K562 (cell line): Measurements from ENCODE around the gene PET100. TPM values are rescaled to one million over a fixed set of nuclear protein-coding genes. Genes with fewer than 3 reads are reported as not detected.

Experiments used
- ATAC-seq: fragments of 200-7000 bp; cut with Tn5 transposase; 3 replicates; pipeline ENCODE4 v1.9.1; 2020; ENCODE audit warnings: moderate library complexity
- BruUV-seq: library from RNA; stranded (reverse); fragments of 400-500 nt; replicated peaks from 2 replicates; lab custom pipeline; 2021; lab: Mats Ljungman, UMichigan
- CTCF ChIA-PET: fragments of 300-600 bp; formaldehyde crosslinking; extraction: SDS; loops from one replicate; lab custom pipeline; 2021; ENCODE audit warnings: low intra/inter-chr PET ratio; lab: Yijun Ruan, JAX
- POLR2A ChIA-PET: fragments of 300-600, 350-650 bp; sonication (Branson Sonifier 250); formaldehyde crosslinking; extraction: SDS; loops from one replicate; lab custom pipeline; 2021; ENCODE audit warnings: antibody characterized with exemption, inconsistent platforms; lab: Yijun Ruan, JAX
- DNase-seq, 4 experiments: peaks; one replicate each; pipeline versions ENCODE4 v3.0.0 to v3.0.0-alpha.2; 2011 to 2018; ENCODE audit warnings: low spot score in 3 of 4, mixed read lengths in 3 of 4; ENCODE audit errors: extremely low read depth in 1 of 4
- FAIRE-seq: peaks from 2 replicates; lab custom pipeline; 2011; peaks lifted over from hg19 to GRCh38; lab: Jason Lieb, UNC
- H2AFZ ChIP-seq: 2 replicates; pipeline ENCODE4 v1.6.0; 2011; ENCODE audit warnings: low read depth, low read length, control low read depth, inconsistent platforms
- H3K27ac ChIP-seq: fragments of 200-600 bp; 3 replicates; pipeline ENCODE4 v1.8.0; 2011; ENCODE audit warnings: low read depth, mild to moderate bottlenecking, control low read depth, inconsistent platforms, low read length, moderate library complexity, mixed read lengths; ENCODE audit errors: extremely low read depth
- H3K27me3 ChIP-seq, 2 experiments: fragments of 300-600 bp in 1 of 2; 2 replicates in 1 of 2; 3 replicates in 1 of 2; pipeline versions ENCODE4 v1.6.0 to v1.8.0; 2011; ENCODE audit warnings: inconsistent platforms in 2 of 2, low read length in 2 of 2, mild to moderate bottlenecking in 1 of 2, mixed read lengths in 1 of 2, moderate library complexity in 1 of 2; ENCODE audit not compliant: control insufficient read depth in 2 of 2, insufficient read depth in 2 of 2
- H3K36me3 ChIP-seq: fragments of 300-600 bp; 3 replicates; pipeline ENCODE4 v1.8.0; 2011; ENCODE audit warnings: mild to moderate bottlenecking, low read length, inconsistent platforms; ENCODE audit not compliant: control insufficient read depth, insufficient read depth
- H3K4me1 ChIP-seq, 2 experiments: fragments of 200-600 bp in 1 of 2; replicated peaks in 1 of 2; 2 replicates in 1 of 2; 3 replicates in 1 of 2; pipeline versions ENCODE4 v1.5.1 to v1.8.0; 2011; ENCODE audit warnings: inconsistent platforms in 2 of 2, low read length in 2 of 2, mild to moderate bottlenecking in 1 of 2, mixed read lengths in 1 of 2, moderate library complexity in 1 of 2; ENCODE audit not compliant: control insufficient read depth in 2 of 2, insufficient read depth in 2 of 2
- H3K4me2 ChIP-seq: 2 replicates; pipeline ENCODE4 v1.6.1; 2011; ENCODE audit warnings: low read length, control low read depth, inconsistent platforms, mixed read lengths; ENCODE audit not compliant: insufficient read depth
- H3K4me3 ChIP-seq: fragments of 200-600 bp; sonication (generic), shearing (Covaris generic); 2 replicates; pipeline ENCODE4 v1.5.1; 2016; ENCODE audit warnings: control low read depth, inconsistent platforms
- H3K79me2 ChIP-seq: fragments of 200-600 bp; 3 replicates; pipeline ENCODE4 v1.8.0; 2011; ENCODE audit warnings: low read length, inconsistent platforms; ENCODE audit not compliant: control insufficient read depth, insufficient read depth
- H3K9ac ChIP-seq, 2 experiments: 2 replicates each; pipeline versions ENCODE4 v1.6.0 to v1.6.1; 2011; ENCODE audit warnings: low read depth in 2 of 2, low read length in 2 of 2, control low read depth in 1 of 2, inconsistent platforms in 1 of 2, mild to moderate bottlenecking in 1 of 2, mixed read lengths in 1 of 2; ENCODE audit not compliant: insufficient read depth in 1 of 2
- H3K9me1 ChIP-seq: one replicate; pipeline ENCODE4 v1.6.0; 2011; ENCODE audit warnings: inconsistent platforms, mild to moderate bottlenecking, low read length, moderate library complexity; ENCODE audit not compliant: control insufficient read depth, insufficient read depth
- H3K9me3 ChIP-seq: replicated peaks from 2 replicates; pipeline ENCODE4 v1.5.1; 2011; ENCODE audit warnings: low read depth, low read length, inconsistent platforms; ENCODE audit not compliant: control insufficient read depth, insufficient read depth
- H4K20me1 ChIP-seq: replicated peaks from 2 replicates; pipeline ENCODE4 v1.6.1; 2011; ENCODE audit warnings: low read length, inconsistent platforms, mixed read lengths; ENCODE audit not compliant: control insufficient read depth, insufficient read depth
- BMI1 ChIP-seq: fragments of 150-350 bp; IDR thresholded peaks from 2 replicates; pipeline ENCODE4 v1.6.1; 2014; ENCODE audit warnings: low read length
- CBFA2T2 ChIP-seq: fragments of 450-650 bp; conservative IDR thresholded peaks from 2 replicates; pipeline ENCODE4 v1.6.1; 2017; ENCODE audit warnings: mild to moderate bottlenecking
- HNRNPLL ChIP-seq: fragments of 200-400 bp; formaldehyde crosslinking; IDR thresholded peaks from 2 replicates; pipeline ENCODE4 v1.6.1; 2017; ENCODE audit warnings: low read length, low read depth, mild to moderate bottlenecking; ENCODE audit not compliant: poor library complexity, severe bottlenecking
- MEF2A ChIP-seq: IDR thresholded peaks from 2 replicates; pipeline ENCODE4 v1.6.1; 2011; ENCODE audit warnings: low read depth, mild to moderate bottlenecking, low read length, moderate library complexity; ENCODE audit not compliant: control insufficient read depth
- POLR2G ChIP-seq: fragments of 200-400 bp; formaldehyde crosslinking; IDR thresholded peaks from 2 replicates; pipeline ENCODE4 v1.6.1; 2017; ENCODE audit warnings: low read depth, mild to moderate bottlenecking, antibody characterized with exemption, low read length, moderate library complexity
- POLR3G ChIP-seq: IDR thresholded peaks from 2 replicates; pipeline ENCODE4 v1.6.1; 2011; ENCODE audit not compliant: insufficient read length, insufficient replicate concordance; ENCODE audit errors: extremely low read depth
- SAFB ChIP-seq: fragments of 200-400 bp; formaldehyde crosslinking; IDR thresholded peaks from 2 replicates; pipeline ENCODE4 v1.6.1; 2017; ENCODE audit warnings: low read depth, low read length, borderline replicate concordance
- TCFL5 ChIP-seq: fragments of 250-450 bp; sonication (Bioruptor Pico); conservative IDR thresholded peaks from 2 replicates; pipeline ENCODE4 v1.6.1; 2021; ENCODE audit warnings: mild to moderate bottlenecking, moderate library complexity, matching md5 sums
- WGBS: fragments of 100-300 bp; shearing (Covaris generic); methylation state at CpG from one replicate; pipeline ENCODE4 v1.1.6; 2016; ENCODE audit warnings: low coverage, mixed read lengths; ENCODE audit not compliant: insufficient coverage; ENCODE audit errors: missing lambda C conversion rate; 5-methylcytosine and 5-hydroxymethylcytosine counted together
- in situ Hi-C: fragments of 300-500 bp; cut with MboI; formaldehyde crosslinking; loops from 4 replicates; pipeline ENCODE4 v1.15.0; 2018; ENCODE audit warnings: inconsistent platforms, mixed read lengths
- intact Hi-C: fragments of 100-400 bp; cut with micrococcal nuclease; formaldehyde crosslinking; loops from 2 replicates; pipeline ENCODE4 v1.14.2; 2022
- polyA plus RNA-seq, 8 experiments: library from polyadenylated mRNA; depleted of rRNA in 4 of 8; stranded (reverse) in 5 of 8; unstranded in 3 of 8; fragments of >200 nt; fragmentation: Nextera tagmentation in 2 of 8; fragmentation: Illumina TruSeq in 1 of 8; extraction: Ambion mirVana in 2 of 8; extraction: Trizol in 1 of 8; gene quantifications; 2 replicates each; pipeline versions ENCODE4 v1.2.1 to v1.2.3, GENCODE V29; 2011 to 2014; ENCODE audit warnings: inconsistent platforms in 1 of 8, missing spikeins in 1 of 8
- total RNA-seq, 7 experiments: library from RNA; depleted of rRNA in 6 of 7; stranded (reverse); fragments of >200 nt in 6 of 7; fragmentation: Illumina TruSeq in 2 of 7; extraction: Trizol in 2 of 7; gene quantifications; 2 replicates each; pipeline versions ENCODE4 v1.2.1 to v1.2.3, GENCODE V29; 2011 to 2021; ENCODE audit warnings: low replicate concordance in 1 of 7
- TF ChIP-seq, protein P1 (sequence below): fragments of 450-650 bp; conservative IDR thresholded peaks from 2 replicates; pipeline ENCODE4 v1.6.1; 2016; ENCODE audit warnings: missing genetic modification characterization, low read depth, mild to moderate bottlenecking, control low read depth, missing compliant biosample characterization
- TF ChIP-seq, protein P2 (sequence below): fragments of 250-450 bp; sonication (Bioruptor Pico); IDR thresholded peaks from 2 replicates; pipeline ENCODE4 v1.9.0; 2021; ENCODE audit warnings: mild to moderate bottlenecking, inconsistent platforms
- TF ChIP-seq, protein P3 (sequence below): IDR thresholded peaks from 2 replicates; pipeline ENCODE4 v1.6.1; 2011; ENCODE audit warnings: borderline replicate concordance, low read depth, mild to moderate bottlenecking, moderate library complexity, low read length; ENCODE audit not compliant: insufficient read depth, poor library complexity, severe bottlenecking

The PET100 gene
- total and polyA plus RNA-seq, 9 of the 15 experiments (the other 6 are each of a cell fraction or from before 2014, with no cell fraction given): 62.3 to 351 (median 98.3) TPM

DNA sequence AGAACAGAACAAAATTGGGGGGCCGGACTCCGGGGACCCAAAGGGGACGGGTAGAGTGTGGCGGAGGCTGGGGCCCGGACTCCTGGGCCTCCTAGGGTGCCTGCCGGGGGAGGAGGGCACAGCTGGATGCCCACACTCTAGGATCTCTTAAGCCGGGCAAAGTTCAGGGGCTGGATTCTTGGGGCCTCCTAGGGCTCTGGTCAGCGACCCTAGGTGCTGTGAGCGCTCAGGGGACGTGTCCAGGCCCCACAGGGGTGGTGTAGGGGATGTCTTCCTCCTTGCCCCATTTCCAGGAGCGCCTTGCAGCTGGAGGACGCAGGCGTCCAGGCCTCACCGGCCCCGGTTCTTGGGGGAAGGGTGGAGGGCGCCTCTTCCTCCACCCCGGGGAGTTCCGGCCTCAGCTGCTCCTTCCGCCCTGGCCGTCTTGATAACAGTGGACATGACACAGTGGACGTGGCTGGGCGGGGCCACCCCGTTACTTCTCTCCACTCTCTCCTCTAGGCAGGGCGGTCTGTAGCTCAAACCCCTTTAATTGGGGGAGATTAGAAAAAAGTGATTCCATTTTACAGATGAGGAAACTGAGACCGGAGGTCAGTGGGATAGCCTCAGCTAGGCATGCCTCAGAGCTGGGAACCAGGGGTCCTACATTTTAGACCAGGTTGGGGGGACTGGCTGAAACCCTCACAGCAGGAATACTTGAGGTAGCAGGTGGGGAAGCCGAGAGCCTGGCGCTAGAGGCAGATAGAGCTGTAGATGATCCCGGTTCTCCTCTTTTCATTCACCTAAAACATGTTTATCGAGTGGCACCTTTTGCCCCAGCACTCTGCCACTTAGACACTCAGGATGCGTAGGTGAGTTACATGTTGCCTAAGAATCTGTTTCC, 8.0 kb downstream of the PET100 start (continued):
- no peak for TF ChIP-seq MEF2A
- no peak for TF ChIP-seq SAFB
- TF ChIP-seq POLR3G: no peak
- no peak for TF ChIP-seq HNRNPLL

DNA sequence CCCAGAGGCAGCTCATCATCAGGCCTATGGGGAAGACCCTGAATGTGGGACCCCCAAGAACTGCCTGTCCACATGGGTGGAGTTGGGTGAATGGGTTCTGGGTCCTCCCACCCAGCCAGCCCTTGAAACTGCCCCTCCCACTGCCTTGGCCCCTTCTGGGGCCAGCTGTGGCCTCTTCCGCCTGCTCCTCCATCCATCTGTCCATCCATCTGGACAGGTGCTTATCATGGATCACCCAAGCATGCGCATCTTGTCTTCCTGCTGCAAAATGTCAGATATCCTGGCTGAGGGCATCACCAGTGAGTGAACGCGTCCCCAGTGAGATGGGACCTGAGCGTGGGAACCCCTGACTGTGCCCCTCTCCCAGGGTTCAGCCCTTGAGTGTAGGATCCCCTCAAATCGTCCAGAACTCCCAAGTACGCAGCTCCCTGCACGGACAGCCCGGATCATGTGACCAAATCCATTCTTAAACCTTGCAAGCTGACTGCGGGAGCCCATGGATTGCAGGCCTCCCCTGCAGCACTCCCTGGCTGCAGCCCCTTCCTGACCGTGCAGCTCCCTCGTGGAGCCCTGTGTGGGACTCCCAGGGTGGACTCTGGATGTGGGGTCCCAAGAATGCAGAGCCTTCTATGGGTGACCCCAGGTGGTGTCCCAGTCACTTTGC, 9.3 kb downstream of the PET100 start:
- Histone ChIP-seq H3K79me2 (peaks cover 40% of the 10 kb centered on the region), H3K9me3 (peaks cover 6% of the 10 kb centered on the region; the same call in 1 of the 2 replicates), H2AFZ (no peak overlapping the region), H3K4me1 (peaks cover 15 to 62% of the 10 kb centered on the region in 2 experiments; a peak in 4 of 5 replicates), H3K9ac (peak overlapping the region in 1 of 2 experiments; percentile 43; a peak in 2 of 4 replicates), H3K4me3 (no peak overlapping the region), H3K36me3 (peaks cover 48% of the 10 kb centered on the region; the same call in 2 of the 3 replicates), H3K27me3 (no peaks in the 10 kb centered on the region; a peak in 1 of 5 replicates), H3K27ac (no peak overlapping the region), H4K20me1 (peaks cover 21% of the 10 kb centered on the region), H3K4me2 (no peak overlapping the region), H3K9me1 (no peaks in the 10 kb centered on the region)
- in situ Hi-C loops (no loop called here), intact Hi-C loops (no loop called here)
- BruUV-seq: no TSS peak
- no peak for DNase-seq
- no peak for ATAC-seq
- ChIA-PET POLR2A (interaction anchor here (1.6 to 2.0 kb wide), 3 partner anchors 10 to 71 kb away, joined by 6 to 18 read pairs (median 7); no protein-coding TSS in a partner anchor), CTCF (no interaction called here)
- no peak for FAIRE-seq
- WGBS: 80% methylated on average over 10 of the region's 12 CpGs
- no peak for TF ChIP-seq TCFL5 (CRISPR knock-in tag)
- TF ChIP-seq, protein P1, sequence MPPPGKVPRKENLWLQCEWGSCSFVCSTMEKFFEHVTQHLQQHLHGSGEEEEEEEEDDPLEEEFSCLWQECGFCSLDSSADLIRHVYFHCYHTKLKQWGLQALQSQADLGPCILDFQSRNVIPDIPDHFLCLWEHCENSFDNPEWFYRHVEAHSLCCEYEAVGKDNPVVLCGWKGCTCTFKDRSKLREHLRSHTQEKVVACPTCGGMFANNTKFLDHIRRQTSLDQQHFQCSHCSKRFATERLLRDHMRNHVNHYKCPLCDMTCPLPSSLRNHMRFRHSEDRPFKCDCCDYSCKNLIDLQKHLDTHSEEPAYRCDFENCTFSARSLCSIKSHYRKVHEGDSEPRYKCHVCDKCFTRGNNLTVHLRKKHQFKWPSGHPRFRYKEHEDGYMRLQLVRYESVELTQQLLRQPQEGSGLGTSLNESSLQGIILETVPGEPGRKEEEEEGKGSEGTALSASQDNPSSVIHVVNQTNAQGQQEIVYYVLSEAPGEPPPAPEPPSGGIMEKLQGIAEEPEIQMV (tag): no peak
- TF ChIP-seq, protein P2, sequence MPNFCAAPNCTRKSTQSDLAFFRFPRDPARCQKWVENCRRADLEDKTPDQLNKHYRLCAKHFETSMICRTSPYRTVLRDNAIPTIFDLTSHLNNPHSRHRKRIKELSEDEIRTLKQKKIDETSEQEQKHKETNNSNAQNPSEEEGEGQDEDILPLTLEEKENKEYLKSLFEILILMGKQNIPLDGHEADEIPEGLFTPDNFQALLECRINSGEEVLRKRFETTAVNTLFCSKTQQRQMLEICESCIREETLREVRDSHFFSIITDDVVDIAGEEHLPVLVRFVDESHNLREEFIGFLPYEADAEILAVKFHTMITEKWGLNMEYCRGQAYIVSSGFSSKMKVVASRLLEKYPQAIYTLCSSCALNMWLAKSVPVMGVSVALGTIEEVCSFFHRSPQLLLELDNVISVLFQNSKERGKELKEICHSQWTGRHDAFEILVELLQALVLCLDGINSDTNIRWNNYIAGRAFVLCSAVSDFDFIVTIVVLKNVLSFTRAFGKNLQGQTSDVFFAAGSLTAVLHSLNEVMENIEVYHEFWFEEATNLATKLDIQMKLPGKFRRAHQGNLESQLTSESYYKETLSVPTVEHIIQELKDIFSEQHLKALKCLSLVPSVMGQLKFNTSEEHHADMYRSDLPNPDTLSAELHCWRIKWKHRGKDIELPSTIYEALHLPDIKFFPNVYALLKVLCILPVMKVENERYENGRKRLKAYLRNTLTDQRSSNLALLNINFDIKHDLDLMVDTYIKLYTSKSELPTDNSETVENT (CRISPR knock-in tag): no peak
- TF ChIP-seq, protein P3, sequence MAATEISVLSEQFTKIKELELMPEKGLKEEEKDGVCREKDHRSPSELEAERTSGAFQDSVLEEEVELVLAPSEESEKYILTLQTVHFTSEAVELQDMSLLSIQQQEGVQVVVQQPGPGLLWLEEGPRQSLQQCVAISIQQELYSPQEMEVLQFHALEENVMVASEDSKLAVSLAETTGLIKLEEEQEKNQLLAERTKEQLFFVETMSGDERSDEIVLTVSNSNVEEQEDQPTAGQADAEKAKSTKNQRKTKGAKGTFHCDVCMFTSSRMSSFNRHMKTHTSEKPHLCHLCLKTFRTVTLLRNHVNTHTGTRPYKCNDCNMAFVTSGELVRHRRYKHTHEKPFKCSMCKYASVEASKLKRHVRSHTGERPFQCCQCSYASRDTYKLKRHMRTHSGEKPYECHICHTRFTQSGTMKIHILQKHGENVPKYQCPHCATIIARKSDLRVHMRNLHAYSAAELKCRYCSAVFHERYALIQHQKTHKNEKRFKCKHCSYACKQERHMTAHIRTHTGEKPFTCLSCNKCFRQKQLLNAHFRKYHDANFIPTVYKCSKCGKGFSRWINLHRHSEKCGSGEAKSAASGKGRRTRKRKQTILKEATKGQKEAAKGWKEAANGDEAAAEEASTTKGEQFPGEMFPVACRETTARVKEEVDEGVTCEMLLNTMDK: no peak
- TF ChIP-seq CBFA2T2: 0 out of 2 replicates have a peak, but pooled peaks have one; percentile 49
- no peak for TF ChIP-seq BMI1
- TF ChIP-seq POLR2G: peak; percentile 29; the same call in 1 of the 2 replicates
